Middle frontal gyrus (tissue), 1 donor: ENCODE data around the gene CNTNAP5.

Experiments used
- DNase-seq: peaks from one replicate; pipeline ENCODE4 v3.0.0-alpha.2; 2015; ENCODE audit warnings: low spot score; ENCODE audit errors: extremely low spot score

Gene CNTNAP5

DNA sequence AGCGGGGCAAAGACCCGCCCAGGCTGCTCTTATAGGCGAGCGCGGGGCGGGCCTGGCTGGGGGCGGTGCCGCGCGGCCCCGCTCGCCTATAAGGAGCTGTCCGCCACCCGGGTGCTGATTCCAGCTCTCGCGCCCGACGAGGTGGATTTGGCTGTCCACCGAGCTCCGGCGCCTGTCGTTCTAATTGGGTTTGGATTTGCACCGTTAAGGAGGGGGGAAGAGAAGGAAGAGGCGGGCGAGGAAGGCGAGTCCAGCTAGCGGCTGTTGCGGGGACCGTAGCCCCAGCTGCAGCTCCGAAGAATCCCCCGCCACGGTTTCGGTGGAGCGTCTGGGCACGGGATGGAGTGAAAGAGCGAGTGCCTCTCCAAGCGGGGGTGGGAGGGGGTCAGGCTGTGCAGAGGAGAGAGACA, at the start of gene CNTNAP5:
Gene CNTNAP5, plus strand, starts transcription at position 117 of the 410 bp plus-strand sequence. CDS start 364 bp downstream, outside the sequence.
- peak; percentile 42 for DNase-seq

DNA sequence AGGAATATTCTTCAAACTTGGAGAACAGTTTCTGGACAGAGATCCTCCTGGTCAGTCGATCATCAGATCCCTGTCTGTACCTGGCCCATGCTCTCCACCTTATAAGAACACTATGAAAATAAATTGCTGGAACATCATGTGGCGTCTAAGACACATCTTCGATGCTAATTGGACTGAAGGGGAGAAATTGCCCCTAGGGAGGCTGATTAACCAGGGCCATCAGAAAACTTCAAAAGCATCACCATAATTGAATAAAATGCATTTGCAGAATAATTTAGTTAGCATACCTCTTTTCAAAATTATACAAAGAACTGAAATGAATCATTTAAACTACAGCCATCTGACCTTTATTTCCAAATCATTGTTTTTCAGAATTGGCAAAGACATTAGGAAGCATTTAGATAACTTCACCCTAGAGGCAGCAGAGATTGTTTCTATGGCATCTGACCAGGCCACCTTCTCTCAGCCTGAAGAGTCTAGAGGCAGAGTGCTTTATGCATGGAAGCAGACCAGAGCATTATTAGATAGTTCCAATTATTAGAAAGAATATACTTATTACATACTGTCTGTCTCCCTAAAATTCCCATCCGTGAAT, 48.9 kb upstream of the CNTNAP5 start:
- no peak for DNase-seq

DNA sequence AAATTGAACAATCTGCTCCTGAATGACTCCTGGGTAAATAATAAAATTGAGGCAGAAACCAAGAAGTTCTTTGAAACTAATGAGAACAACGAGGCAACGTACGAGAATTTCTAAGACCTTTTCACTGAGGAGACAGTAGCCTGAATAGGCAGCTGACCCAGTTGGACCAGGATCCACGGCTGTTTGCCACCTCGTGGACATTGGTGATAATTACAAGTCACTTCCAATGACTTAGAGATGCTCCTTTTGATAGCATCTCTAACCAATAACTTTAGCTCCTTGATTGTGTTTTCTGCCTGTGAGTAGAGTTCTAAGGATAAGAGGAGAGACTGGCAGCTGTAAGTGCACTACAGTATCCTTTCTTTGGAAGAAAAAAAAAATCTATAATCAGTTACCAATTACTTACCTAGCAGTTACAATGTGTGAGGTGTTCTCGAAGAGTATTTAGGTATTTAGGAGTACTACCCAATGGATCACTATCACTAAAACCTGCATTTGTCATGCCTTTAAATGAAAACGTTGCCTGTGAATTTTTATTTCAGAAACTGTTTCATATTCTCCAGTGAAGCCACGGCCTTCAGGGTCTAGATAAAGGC, 31.3 kb upstream of the CNTNAP5 start:
- no peak for DNase-seq

DNA sequence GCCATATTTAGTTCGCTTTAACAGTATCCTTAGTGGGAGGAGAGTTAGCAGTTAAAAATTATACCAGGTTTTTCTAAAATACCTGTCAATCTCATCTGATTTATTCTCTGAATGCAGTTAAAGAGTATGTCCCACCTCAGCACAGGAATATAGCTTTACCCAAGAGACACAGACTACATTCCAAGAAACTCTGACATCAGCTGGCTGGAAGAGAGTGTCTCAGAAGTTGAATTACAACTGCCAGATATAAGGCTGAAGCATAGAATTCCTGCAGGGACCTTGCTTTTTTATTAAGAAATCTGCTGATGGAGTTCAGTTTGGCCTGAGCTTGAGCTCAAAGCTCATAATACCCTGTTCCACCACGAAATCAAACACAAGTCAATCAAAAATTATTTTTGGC, 25.4 kb upstream of the CNTNAP5 start:
- DNase-seq: no peak

DNA sequence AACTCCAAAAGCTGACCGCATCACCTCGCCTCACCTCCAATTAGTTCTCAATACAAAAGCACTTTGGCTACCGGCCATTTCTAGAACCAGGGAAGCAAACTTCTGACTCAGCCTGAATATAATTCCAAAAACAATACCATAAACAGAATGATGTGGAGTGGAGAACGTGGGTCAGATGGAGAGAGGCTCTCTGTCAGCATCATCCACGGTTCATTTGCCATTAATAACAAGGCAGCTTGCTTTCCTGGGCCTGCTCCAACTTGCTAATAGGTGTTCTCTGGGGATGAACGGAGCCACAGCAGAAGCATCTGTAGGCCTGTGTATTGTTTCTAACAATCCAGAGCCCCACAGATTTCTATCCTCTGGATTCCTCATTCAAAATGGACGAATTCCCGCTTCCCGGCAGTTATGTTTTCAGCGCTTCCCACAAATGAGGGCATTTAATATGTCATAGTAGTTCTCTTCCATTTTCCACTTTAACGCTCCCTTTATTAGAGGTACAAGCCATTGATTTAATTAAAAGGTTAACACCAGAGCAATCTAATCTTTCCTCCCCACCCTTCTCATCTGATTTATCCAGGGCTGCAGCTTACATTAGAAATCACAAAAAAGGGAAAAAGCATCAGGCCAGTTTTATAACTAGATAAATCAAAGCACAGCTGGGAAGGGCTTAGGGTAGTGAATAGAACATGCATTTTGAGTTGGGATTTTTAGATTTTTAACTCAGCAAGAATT, 23.2 kb upstream of the CNTNAP5 start:
- DNase-seq: no peak

DNA sequence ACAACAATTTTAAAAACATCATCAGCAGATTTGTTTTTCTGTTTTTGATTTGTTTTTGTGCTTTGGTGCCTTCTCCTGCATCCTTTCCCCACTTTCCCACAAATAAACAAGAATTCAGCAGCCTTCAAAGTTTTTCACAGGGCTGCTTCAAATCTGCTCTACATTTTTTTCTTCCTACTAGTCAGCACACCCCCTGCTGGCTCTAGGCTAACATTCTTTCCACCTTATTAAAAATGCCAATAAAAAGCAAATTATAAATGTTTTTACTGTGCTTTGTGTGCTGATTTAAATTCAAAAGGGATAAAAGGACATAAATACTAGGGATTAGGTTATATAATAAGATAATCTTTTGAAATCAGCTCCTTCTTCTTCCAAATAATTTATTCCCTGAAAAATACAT, 6.2 kb upstream of the CNTNAP5 start:
- DNase-seq: no peak

DNA sequence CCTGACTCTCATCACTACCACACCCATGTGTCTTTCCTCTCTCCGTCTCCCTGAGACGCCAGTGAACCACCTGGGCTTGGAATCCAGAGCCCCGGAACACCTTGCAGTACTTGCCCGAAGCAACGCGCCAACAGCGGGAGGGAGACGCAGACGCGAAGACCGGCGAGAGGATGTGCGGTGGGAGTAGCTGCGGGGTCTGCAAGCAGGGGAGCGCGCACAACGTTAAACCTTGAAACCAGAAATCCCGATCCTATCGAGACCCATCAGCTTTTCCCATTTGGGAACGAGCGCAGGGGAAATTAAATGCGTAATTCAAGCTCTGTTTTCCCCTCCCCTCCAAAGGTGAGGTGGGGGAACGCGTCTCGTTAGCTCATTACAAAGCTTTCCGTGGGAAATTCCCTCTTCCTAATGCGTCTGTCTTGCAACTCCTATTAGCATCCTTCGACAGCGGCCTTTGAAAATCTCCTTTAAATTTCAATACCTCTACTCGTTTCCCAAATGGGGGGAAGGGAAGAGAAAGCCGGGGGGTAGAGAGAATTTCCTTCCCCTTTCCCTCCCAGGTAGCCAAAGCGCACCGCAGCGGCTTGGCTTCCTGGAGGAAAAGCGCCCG, 421 bp upstream of the CNTNAP5 start:
- DNase-seq: no peak

DNA sequence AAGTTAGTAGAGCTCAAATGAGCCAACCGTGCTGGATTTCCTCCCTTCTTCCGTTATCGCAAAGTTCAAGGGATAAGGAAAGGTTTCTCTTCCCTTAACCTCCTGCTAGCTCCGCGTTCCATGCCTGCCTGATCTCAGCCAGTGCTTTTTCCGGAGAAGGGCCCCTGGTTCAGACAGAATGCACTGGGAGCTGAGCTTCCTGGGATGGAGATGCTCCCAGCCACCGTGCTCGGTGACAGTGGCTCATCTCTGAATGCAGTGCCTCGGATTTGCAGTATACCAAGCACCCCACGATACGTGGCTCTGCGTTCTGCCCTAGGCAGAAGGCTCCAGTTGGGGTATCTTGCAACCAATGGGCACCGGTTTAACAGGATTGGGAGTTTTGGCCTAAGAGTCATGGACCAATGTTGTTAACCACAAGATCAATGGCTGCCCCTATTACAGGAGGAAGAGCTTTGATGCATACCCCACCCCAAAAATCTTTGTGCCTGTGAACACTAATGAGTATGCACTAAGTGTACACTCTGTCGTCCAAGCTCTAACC, 876 bp downstream of the CNTNAP5 start:
- no peak for DNase-seq

DNA sequence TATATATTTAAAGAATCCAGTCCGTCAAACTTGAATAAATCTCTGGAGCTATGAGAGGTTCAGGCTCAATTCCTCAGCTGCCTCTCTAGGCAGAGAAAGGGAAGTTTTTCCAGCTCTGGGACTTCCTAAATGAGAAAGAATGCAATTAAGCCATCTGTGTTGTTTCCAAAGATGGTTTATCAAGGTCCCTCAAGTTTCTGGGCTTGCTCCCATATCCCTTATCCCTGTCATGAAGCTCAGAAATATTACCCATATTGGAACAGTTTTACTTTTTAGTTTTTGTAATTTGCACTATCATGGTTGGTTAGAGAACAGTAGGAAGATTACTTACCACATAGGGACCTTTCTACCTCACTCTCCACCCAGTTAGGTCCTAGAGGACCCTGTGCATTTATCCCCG, 1.4 kb downstream of the CNTNAP5 start:
- no peak for DNase-seq

DNA sequence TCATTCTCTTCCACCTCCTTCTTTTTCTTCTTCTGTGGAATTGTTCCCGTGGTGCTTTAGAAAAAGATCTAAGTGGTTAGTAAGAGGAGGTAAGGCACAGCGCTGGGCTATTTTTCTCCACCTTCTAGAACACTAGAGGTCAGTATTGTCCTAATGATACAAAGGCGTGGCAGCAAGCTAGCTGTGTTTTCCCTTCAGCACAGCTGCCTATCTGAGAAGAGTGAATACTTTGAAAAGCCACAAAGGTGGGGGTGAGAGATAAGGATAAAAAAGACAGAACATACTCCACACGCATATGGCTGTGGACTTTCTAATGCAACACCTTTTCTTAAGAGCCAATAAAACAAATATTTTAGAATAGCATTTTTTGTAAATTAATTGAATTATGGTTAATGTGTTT, 2.1 kb downstream of the CNTNAP5 start:
- DNase-seq: peak; percentile 58

DNA sequence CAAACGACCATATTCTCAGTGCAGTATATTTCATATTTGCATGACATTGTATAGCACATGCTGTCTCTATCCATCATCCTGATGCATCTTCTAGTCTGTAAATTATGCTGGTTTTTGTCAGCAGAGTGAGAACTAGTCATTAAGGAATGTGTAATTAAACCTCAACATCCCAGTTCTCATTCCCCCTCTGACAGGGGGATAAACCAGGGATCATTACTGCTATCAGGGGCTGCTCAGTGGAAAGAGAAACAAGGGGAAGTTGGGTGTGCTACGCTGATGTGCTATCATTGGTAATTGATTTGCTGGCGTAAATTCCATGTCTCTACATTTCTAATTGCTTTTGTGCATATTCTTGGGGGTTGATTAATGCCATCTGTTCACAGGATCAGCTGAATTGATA, 7.7 kb downstream of the CNTNAP5 start:
- no peak for DNase-seq

DNA sequence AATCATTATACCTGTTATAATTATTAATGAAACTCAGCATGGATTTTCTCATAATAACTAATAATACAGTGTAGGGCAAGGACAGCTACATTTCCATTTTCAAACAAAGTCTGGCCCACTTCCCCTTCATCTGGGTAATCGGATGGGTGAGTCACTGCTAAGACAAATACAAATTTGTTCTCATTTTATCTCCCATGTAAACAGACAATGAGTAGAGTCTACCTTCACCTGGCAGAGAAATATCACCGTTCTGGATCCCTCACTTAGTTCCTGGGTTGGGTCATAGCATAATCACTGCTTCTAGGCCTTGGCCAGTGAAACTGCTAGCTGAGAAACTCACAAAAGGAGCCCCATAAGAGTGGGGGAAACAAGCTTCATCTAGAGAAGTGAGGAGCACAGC, 9.2 kb downstream of the CNTNAP5 start:
- no peak for DNase-seq

DNA sequence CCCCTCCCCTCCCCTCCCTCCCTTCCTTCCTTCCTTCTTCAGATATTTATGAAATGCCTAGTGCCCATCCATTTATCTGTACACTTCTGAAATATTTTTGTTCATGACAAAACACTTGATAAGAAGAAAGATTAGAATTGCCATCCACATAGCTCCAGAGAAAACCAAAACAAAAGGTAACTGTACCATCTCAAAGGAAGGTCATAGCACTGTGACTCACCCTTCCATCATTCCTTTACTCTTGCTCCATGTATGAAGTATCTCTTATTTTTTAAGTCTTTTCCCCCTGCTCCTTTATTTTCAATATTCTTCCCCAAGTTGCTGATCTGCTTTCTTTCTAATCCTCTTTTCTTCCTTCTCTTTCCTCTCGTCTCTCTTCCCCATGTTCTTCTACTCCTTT, 9.9 kb downstream of the CNTNAP5 start:
- DNase-seq: no peak

DNA sequence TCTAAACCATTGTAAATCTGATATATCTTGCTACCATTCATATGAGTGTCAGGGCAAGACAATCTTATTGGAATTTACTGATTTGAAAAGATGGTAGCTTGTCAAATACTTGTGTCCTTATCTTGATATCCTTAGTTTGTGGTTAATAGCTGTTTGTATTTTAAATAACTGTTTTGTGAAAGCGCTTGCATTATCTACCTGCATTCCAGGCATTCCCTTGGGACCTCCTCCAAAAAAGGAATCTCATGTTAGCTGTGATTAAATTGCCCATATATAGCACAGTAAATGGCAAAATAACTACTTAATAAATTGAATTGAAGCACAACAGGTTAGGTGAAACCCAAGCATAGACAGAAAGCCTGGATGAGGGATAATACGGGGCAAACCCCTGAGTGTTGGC, 13.9 kb downstream of the CNTNAP5 start:
- no peak for DNase-seq

DNA sequence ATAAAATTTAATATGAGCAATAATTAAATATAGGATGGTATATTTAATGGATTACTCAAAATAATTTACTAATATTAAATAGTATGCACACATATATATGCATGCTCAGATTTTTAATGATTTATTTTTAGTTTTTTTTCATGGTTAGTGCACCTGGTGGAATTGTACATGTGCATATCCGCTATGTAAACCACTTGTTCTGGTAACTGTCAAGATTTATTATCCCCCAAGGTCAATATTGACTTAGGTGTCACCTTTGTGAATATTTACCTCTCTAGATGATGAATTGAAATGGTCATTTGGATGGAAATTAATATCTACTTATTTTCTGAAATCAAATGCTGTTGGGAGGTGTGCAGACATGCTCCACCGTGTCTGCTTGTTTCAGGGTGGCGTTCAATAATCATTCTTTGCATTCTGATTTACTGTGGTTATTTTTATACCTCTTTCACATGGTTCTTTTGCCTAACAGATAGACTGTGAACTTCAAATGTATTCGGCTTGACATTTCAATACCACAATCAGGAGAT, 14.7 kb downstream of the CNTNAP5 start:
- no peak for DNase-seq

DNA sequence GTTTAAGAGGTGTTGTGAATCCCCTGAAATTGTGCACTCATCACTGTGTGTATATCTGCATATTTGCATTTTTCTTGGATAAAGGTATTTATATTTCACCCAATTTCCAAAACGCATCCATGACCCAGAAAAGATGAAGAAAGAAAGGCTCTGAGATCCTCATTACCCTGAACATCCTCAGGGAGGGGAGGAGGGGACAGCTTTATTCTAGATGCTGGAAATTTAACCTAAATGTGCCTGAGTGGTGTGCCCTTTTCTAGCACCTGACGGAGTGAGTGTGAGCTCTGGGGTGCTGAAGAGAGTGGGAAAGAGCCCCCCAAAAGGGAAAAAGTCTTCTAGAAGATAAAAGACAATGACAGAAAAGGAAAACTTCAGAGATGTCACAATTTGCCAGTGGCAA, 20.8 kb downstream of the CNTNAP5 start:
- no peak for DNase-seq

DNA sequence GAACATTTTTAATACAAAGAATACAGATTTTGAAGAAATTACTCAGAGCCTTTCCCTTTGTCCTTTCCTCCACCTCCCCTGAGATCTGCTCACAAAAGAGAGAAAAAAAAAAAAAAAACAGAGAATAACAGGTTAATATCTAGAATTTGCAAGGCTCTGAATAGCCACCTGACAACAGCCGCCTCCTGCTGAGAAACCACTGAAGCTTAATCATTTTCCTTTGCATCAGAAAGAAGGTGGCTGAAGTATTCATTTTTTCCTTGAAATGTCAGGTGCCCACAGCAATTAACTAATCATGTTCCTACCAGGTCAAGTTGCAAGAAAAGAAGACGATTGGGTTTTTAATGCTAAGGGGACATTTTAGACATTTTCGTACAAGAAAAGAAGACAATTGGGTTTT, 21.2 kb downstream of the CNTNAP5 start:
- DNase-seq: no peak

DNA sequence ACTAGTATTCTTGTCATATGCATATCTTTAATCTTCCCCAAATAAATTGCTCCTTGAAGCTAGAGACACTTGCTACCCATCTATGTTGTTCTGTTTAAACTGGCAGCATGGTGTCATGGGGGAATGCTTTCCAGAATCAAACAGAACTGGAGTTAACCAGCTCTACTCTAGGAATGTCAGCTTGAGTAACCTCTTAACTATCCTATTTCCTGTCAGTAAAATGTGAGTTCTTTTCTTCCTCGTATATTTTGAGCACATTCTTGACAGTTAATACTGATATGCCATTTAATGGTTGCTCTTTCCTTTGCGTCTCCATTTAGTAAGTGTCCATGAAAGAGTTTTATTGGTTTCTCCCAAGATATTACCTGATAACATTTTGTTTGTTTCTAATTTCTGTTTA, 23.0 kb downstream of the CNTNAP5 start:
- no peak for DNase-seq

DNA sequence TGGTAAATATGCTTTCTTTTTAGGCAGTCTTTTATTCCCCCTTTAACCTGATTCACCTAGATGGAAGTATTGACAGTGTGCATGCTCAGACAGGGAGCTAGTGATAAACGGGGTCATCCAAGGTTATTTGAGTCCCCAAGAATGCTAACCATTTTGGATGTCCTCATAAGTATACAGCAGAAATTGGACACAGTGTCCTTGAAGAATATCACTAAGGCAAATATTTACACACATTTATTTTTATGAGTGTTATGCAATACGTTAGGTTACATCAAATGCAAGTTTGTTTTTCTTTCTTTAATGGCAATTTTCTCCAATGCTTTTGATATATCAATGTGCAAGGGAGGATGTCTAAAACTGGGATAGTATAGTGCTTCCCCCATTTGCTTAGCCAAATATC, 23.6 kb downstream of the CNTNAP5 start:
- DNase-seq: no peak

DNA sequence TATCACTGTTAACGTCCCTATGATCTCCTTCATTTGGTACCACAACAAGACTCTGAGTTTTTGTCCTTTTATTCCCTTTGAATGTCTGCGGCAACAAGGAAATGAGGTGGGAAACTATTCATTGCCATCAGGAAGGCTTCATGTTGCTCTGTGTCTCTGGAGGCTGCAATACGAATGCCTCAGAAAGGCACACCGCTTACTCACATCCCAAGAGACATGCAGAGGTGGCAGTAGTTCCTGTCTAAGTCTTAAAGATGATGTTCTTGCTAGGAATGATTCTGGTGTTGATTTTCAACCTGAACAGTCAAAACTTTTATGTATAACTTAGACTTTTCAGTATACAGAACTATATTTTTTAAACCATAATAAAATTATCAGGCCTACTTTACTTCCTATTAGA, 24.0 kb downstream of the CNTNAP5 start:
- DNase-seq: no peak

DNA sequence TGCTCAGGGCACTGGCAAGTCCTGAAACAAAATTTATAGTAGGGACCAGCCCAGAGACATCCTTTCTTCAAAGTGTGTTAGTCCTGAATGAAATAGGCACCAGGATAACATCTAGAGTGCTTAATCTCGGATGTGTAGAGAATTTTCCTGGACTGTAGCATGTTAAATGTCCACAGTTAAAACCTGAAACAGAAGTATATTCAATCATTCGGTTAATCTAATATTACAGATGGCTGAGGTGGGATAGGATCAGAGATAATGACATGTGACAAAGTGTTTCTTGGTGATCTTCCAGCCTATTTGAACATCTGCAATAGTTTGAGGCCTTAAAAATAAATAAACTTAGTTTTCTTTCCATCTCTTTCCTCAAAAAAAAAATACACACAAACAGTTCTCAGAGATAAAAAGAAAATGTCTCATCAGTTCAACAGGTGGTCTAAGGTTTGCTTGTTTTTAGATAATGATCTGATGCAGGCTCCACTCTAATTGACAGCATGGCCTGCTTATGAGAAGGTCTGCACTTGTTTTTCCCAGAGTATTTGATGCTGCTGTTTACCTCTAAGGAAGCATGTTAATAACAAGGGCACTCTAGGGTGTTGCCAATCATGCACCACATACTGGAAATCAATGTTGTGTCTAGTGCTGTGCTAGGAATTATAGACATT, 25.9 kb downstream of the CNTNAP5 start:
- no peak for DNase-seq
